Choroid plexus epithelial cell (primary cell): ENCODE data around the gene SDC1.
A peak's percentile ranks its signal among the peaks of the same experiment; 100 is the strongest.

Source experiments
- DNase-seq: peaks from one replicate; pipeline ENCODE4 v3.0.0-alpha.2; 2010; ENCODE audit warnings: low read depth
- H3K4me3 ChIP-seq: 2 replicates; pipeline ENCODE4 v1.5.1; 2011; ENCODE audit warnings: low read depth, mild to moderate bottlenecking, control low read depth, low read length, moderate library complexity
- TF ChIP-seq, protein P1 (sequence below): conservative IDR thresholded peaks from 2 replicates; pipeline ENCODE4 v1.5.1; 2011; ENCODE audit warnings: low read depth, mild to moderate bottlenecking, control low read depth, inconsistent platforms, low read length, moderate library complexity

The SDC1 gene

DNA sequence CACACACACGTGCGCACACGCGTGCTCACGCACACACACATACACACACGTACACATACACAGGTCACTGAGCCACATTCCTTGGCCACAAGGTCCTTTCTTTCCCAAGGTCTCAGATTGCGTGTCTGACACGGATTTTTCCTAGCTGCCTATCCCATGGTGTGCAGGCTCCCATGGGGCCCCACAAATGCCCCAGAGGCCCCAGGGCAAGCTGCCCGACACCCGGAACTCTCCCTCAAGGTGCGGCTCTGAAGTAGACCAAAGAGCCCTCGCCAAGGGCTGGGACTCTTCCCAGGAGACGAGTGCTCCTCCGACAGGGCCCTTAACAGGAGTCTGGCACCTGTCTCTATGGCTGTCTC, 46.7 kb downstream of the SDC1 start:
- TF ChIP-seq, protein P1, sequence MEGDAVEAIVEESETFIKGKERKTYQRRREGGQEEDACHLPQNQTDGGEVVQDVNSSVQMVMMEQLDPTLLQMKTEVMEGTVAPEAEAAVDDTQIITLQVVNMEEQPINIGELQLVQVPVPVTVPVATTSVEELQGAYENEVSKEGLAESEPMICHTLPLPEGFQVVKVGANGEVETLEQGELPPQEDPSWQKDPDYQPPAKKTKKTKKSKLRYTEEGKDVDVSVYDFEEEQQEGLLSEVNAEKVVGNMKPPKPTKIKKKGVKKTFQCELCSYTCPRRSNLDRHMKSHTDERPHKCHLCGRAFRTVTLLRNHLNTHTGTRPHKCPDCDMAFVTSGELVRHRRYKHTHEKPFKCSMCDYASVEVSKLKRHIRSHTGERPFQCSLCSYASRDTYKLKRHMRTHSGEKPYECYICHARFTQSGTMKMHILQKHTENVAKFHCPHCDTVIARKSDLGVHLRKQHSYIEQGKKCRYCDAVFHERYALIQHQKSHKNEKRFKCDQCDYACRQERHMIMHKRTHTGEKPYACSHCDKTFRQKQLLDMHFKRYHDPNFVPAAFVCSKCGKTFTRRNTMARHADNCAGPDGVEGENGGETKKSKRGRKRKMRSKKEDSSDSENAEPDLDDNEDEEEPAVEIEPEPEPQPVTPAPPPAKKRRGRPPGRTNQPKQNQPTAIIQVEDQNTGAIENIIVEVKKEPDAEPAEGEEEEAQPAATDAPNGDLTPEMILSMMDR: no peak
- DNase-seq: no peak
- H3K4me3 ChIP-seq: no peak overlapping the region

- DNase-seq: no peak
- TF ChIP-seq, protein P1: peak; percentile 11
- no peak overlapping the region for H3K4me3 ChIP-seq
Observed at GRCh38 chr2:20177556-20178248, 47.2 kb downstream of the SDC1 start.

DNA sequence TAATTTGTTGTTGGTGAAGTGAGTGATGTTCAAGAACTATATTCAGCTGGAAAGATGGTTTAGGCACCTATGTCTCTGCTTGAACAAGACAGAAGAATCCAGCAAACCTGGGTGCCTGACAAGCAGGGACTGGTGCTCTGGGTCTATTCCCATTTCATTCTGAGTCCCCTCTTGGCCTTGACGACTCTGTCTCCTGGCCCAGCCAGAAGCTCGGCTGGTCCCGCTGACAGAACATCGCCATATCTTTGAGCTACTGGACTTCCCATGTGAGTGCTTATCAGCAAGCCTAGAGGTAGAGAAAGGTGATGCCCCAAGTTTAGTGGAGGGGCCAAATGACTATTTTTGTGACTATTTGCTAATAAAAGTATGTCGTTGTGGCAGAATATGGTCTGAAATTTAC, 48.2 kb downstream of the SDC1 start:
- no peak for DNase-seq
- TF ChIP-seq, protein P1: no peak

GRCh38 chr2:20175931-20176330, 49.0 kb downstream of the SDC1 start:
- H3K4me3 ChIP-seq: no peak overlapping the region
- TF ChIP-seq, protein P1: no peak
- no peak for DNase-seq

More for the DNA sequence above, 48.2 kb downstream of the SDC1 start:
- H3K4me3 ChIP-seq: no peak overlapping the region

DNA sequence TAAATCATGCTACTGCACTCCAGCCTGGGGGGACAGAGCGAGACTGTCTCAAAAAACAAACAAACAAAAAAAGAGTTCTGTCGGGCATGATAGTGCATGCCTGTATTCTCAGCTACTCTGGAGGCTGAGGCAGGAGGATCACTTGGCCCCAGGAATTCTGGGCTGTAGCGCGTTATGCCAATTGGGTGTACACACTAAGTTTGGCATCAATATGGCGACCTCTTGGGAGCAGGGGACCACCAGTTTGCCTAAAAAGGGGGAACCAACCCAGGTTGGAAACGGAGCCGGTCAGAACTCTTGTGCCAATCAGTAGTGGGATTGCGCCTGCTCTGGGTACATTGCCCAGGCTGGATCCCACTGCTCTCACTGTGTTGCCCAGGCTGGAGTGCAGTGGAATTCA, 49.7 kb downstream of the SDC1 start:
- TF ChIP-seq, protein P1: no peak
- DNase-seq: no peak
- H3K4me3 ChIP-seq: no peak overlapping the region

DNA sequence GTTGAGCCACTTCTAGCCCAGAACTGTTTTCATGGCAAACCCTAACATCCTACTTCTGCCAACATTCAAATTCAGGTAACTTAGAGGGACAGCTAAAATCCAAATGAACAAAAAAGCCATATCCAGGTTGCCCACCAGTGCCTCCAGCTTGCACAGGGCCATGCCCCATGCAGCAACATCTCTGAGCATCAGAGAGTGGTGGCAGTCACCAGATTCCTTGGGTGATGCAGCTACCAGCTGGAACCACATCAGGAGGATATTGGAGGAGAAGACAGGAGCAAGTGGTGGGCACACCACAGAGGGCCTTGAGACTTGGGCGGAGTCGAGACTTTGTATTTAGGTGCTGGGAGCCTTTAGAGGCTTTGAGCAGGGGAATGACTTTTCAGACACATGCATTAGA, 50.5 kb downstream of the SDC1 start:
- TF ChIP-seq, protein P1: no peak
- H3K4me3 ChIP-seq: no peak overlapping the region
- no peak for DNase-seq
